Heart right ventricle (tissue), 16 donors: Measurements from ENCODE around the gene C15orf39. TPM values are rescaled to one million over a fixed set of nuclear protein-coding genes. Genes with fewer than 3 reads are reported as not detected.

ENCODE experiments used
- ATAC-seq, 8 donors: fragments of 200-7000 bp; cut with Tn5 transposase; one replicate each; pipeline ENCODE4 v1.9.1; 2020; ENCODE audit warnings: mild to moderate bottlenecking in 8 of 8, moderate library complexity in 8 of 8, moderate number of reproducible peaks in 1 of 8
- DNase-seq, 2 donors: peaks; one replicate each; pipeline ENCODE4 v3.0.0-alpha.2; 2020
- H3K27ac ChIP-seq, 10 donors: fragments of 200-600 bp; sonication (generic) in 2 of 10; one replicate each; pipeline versions ENCODE4 v1.5.0 to v1.8.0; 2020 to 2022; ENCODE audit warnings: mild to moderate bottlenecking in 3 of 10
- H3K27me3 ChIP-seq, 7 donors: fragments of 200-600 bp; one replicate each; pipeline ENCODE4 v1.8.0; 2021 to 2022; ENCODE audit warnings: mild to moderate bottlenecking in 2 of 7
- H3K36me3 ChIP-seq, 9 donors: fragments of 200-600 bp; sonication (generic) in 1 of 9; one replicate each; pipeline versions ENCODE4 v1.5.0 to v1.8.0; 2020 to 2022; ENCODE audit warnings: mild to moderate bottlenecking in 2 of 9
- H3K4me1 ChIP-seq, 9 donors: fragments of 200-600 bp; sonication (generic) in 1 of 9; one replicate each; pipeline versions ENCODE4 v1.5.0 to v1.8.0; 2020 to 2022; ENCODE audit warnings: mild to moderate bottlenecking in 4 of 9
- H3K4me3 ChIP-seq, 10 donors: fragments of 200-600 bp; sonication (generic) in 2 of 10; one replicate each; pipeline versions ENCODE4 v1.5.0 to v1.8.0; 2020 to 2022; ENCODE audit warnings: mild to moderate bottlenecking in 7 of 10, moderate library complexity in 2 of 10
- H3K9me3 ChIP-seq, 11 donors: fragments of 200-600 bp in 10 of 11; sonication (generic) in 2 of 11; one replicate each; pipeline versions ENCODE4 v1.5.0 to v1.8.0; 2013 to 2022; ENCODE audit warnings: mild to moderate bottlenecking in 2 of 11, control low read depth in 1 of 11, moderate library complexity in 1 of 11
- WGBS, 2 donors: extraction: QIAGEN DNeasy Blood & Tissue Kit; methylation state at CpG; one replicate each; pipeline ENCODE4 v1.1.7; 2013; ENCODE audit warnings: inconsistent platforms in 1 of 2; 5-methylcytosine and 5-hydroxymethylcytosine counted together
- intact Hi-C, 10 donors: fragments of 100-400 bp; cut with DNase I; formaldehyde crosslinking; loops; one replicate each; pipeline versions ENCODE4 v1.11.1 to v1.14.2; 2022
- polyA plus RNA-seq, 2 donors: library from polyadenylated mRNA; stranded (reverse); fragments of 200-250 nt; gene quantifications; one replicate each; pipeline ENCODE4 v1.2.3, GENCODE V29; 2013
- total RNA-seq, 10 donors: library from RNA; stranded (reverse); fragmentation: NEBNext Ultra II Directional in 3 of 10; extraction: Animal tissue kit (Norgen Biotek cat#: 25700) in 3 of 10; gene quantifications; one replicate each; pipeline versions ENCODE4 v1.2.1 to v1.2.4, GENCODE V29; 2021 to 2023
- TF ChIP-seq, protein P1 (sequence below), 9 donors: fragments of 200-600 bp; sonication (generic) in 2 of 9; IDR thresholded peaks; one replicate each; pipeline versions ENCODE4 v1.5.0 to v1.8.0; 2021 to 2022; ENCODE audit warnings: antibody characterized with exemption in 9 of 9, mild to moderate bottlenecking in 5 of 9, moderate library complexity in 1 of 9
- donor health status: Arrhythmogenic right ventricular cardiomyopathy.
- donor health status: ischemic (EF 13 %, LVEDD 7.1; RV severe dilation, severe dysfunction).
- donor health status: healthy with polysubstance abuse.
- donor health status: DM: no; HTN: yes; CAD: no.
- donor health status: DM: no; HTN: no; CAD: no.
- donor health status: ischemic (EF 25% LVEDD 6.9; RV normal size, moderate dysfunction).
- donor health status: ischemic (EF 25% LVEDD 5.7; RV mildly dilated, moderate dysfunction).
- donor health status: healthy.
- donor health status: DM: yes; HTN: yes; CAD: no.
- donor health status: Ischemic cardiomyopathy.
- donor health status: ischemic (EF 35%, LVEDD 5.7; RV mildly dilated, moderate dysfunction).
- donor health status: nonischemic (EF 11% LVEDD 7.7; RV severe dilation, severe dysfunction).
- donor health status: DM: yes; HTN: yes; CAD: no.
- donor health status: PGD.
- donor health status: ischemic (EF 29% LVEDD 5.4; RV normal size, mild dysfunction).
- donor health status: nonischemic (EF 23%, LVEDD 6.1; RV moderate dilation, normal function).

Gene C15orf39
- total and polyA plus RNA-seq, 12 donors: 6.9 to 23.7 (median 14.2) TPM

GRCh38 chr15:75231836-75232235 lies 30.2 kb downstream of the C15orf39 start:
- Histone ChIP-seq H3K27me3 (peaks cover 0 to 16% (median 0%) of the 10 kb centered on the region in 7 donors), H3K27ac (no peak overlapping the region), H3K36me3 (no peaks in the 10 kb centered on the region), H3K4me1 (peaks cover 0 to 10% (median 4%) of the 10 kb centered on the region in 9 donors), H3K4me3 (no peak overlapping the region), H3K9me3 (no peaks in the 10 kb centered on the region)
- TF ChIP-seq, protein P1, sequence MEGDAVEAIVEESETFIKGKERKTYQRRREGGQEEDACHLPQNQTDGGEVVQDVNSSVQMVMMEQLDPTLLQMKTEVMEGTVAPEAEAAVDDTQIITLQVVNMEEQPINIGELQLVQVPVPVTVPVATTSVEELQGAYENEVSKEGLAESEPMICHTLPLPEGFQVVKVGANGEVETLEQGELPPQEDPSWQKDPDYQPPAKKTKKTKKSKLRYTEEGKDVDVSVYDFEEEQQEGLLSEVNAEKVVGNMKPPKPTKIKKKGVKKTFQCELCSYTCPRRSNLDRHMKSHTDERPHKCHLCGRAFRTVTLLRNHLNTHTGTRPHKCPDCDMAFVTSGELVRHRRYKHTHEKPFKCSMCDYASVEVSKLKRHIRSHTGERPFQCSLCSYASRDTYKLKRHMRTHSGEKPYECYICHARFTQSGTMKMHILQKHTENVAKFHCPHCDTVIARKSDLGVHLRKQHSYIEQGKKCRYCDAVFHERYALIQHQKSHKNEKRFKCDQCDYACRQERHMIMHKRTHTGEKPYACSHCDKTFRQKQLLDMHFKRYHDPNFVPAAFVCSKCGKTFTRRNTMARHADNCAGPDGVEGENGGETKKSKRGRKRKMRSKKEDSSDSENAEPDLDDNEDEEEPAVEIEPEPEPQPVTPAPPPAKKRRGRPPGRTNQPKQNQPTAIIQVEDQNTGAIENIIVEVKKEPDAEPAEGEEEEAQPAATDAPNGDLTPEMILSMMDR (IDR thresholded peaks at IDR 0.05): no peak
- DNase-seq: no peak
- ATAC-seq: no peak
- intact Hi-C loops: loop anchor here in 1 of 10 donors (5.0 kb wide), 1 partner anchor 85 kb away; no protein-coding TSS in a partner anchor
- WGBS, 2 donors: 67 to 74% methylated on average over 4 of the region's 4 CpGs

DNA sequence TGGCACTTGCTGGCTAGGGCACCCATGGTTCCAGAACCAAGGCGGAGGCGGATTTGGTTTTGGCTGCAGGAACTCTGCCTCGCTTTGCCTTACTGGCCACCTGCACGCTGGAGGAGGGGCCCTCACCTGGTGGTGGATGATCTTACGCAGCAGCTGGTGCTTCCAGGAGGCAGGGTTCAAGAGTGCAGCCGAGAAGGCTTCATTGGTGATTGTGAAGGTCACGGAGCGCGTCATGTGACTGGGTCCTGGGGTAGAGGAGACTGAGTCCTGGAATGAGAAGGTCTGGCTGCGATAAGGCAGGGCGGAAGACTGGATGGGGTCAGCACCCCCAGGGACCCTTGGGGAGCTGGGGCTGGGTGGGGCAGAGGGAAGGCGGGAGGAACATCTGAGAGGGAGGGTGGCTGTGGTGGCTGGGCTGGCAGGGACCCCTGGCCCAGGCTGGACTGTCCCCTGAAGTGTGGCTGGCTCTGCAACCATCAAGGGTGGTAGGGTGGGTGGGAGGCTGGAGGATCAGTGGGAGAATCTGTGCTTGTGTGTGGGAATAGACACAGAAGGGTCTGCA lies 30.7 kb downstream of the C15orf39 start:
- peaks cover 0 to 16% (median 0%) of the 10 kb centered on the region in 7 donors for H3K27me3 ChIP-seq
- WGBS, 2 donors: 93% methylated on average over 12 of the region's 12 CpGs
- H3K9me3 ChIP-seq: no peaks in the 10 kb centered on the region
- DNase-seq (no peak), ATAC-seq (no peak)
- TF ChIP-seq, protein P1 (IDR thresholded peaks at IDR 0.05): no peak
- intact Hi-C loops: loop anchor here in 1 of 10 donors (5.0 kb wide), 1 partner anchor 85 kb away; no protein-coding TSS in a partner anchor
- no peaks in the 10 kb centered on the region for H3K36me3 ChIP-seq
- no peak overlapping the region for H3K27ac ChIP-seq
- peaks cover 0 to 11% (median 4%) of the 10 kb centered on the region in 9 donors for H3K4me1 ChIP-seq
- H3K4me3 ChIP-seq: no peak overlapping the region

DNA sequence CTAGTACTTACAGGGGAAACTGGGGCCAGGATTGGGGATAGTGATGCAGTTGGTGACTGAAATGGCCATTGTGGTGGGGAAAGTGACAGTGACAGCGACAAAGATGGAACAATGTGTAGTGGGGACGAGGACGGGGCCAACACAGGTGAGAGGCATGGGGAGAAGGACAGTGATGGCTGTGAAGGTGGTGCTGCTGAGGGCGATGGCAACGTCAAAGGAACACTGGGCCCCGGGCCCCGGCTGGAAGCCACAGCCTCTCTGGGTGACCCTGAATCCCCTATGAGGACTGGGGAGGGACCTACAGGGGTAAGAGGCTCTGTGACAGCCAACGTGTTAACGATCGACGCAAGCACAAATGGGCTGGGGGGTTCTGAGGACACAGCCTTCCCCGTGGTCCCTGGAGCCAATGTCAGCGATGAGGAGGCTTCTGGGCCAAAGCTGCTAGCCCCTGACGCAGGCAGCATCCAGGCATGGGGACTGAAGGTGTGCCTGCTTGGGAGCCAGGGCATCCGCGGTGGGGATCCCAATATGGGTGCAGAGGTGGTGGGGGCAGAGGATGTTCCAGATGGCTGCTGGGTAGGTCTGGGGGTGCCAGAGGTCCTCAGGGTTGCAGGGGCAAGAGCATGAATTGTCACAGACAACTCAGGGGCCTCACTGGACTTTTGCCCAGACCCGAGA lies 31.3 kb downstream of the C15orf39 start:
- Histone ChIP-seq H3K27ac (no peak overlapping the region), H3K36me3 (no peaks in the 10 kb centered on the region), H3K4me1 (peaks cover 0 to 11% (median 4%) of the 10 kb centered on the region in 9 donors), H3K9me3 (no peaks in the 10 kb centered on the region), H3K4me3 (no peak overlapping the region), H3K27me3 (peaks cover 0 to 22% (median 0%) of the 10 kb centered on the region in 7 donors)
- intact Hi-C loops: loop anchor here in 1 of 10 donors (5.0 kb wide), 1 partner anchor 84 kb away; no protein-coding TSS in a partner anchor
- DNase-seq (no peak), ATAC-seq (no peak)
- WGBS, 2 donors: 88 to 92% methylated on average over 17 of the region's 17 CpGs
- TF ChIP-seq, protein P1 (IDR thresholded peaks at IDR 0.05): no peak

DNA sequence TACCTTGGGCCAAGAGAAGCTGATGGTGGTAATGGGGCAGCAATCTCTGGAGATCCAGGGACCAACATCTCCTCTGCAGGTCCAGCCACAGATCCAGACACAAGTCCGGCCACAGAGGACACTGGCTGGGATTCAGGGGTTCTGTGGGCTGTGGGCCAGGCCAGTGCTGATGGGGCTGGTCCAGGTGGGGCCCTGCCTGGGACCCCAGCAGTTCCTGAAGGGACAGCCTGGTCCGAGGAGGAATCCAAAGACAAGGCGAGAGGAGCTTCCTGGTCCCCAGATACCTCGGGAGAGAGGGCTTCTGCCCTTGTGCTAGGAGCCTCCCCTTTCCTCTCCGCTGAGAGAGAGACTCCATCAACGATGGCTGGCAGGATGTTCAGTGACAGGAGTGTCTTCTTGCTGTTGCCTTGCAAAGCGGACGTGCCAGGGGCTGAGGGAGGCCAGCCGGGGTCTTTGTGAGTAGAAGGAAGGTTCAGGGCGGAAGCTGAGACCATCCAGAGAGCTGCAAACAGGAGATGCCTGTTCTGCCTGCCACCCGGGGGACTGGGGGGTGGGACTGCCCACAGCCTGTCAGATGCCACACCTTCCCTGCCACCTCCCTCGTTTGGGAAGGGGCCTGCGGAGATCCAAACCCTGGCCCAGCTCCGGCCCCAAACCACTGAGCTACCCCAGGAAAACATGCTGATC lies 32.0 kb downstream of the C15orf39 start:
- Histone ChIP-seq H3K4me3 (no peak overlapping the region), H3K36me3 (no peaks in the 10 kb centered on the region), H3K27me3 (peaks cover 0 to 22% (median 0%) of the 10 kb centered on the region in 7 donors), H3K27ac (no peak overlapping the region), H3K4me1 (peaks cover 0 to 11% (median 4%) of the 10 kb centered on the region in 9 donors), H3K9me3 (no peaks in the 10 kb centered on the region)
- DNase-seq (no peak), ATAC-seq (no peak)
- 68 to 81% methylated on average over 14 of the region's 14 CpGs for WGBS, 2 donors
- intact Hi-C loops: loop anchor here in 1 of 10 donors (5.0 kb wide), 1 partner anchor 84 kb away; no protein-coding TSS in a partner anchor
- TF ChIP-seq, protein P1 (IDR thresholded peaks at IDR 0.05): no peak
